ENCODE results near the gene IPCEF1.
"Not testable (repeated sequence)": the region's sequence is repeated elsewhere in the genome, so short reads cannot be mapped to it uniquely, and the experiment has no call there.

IPCEF1 gene

DNA sequence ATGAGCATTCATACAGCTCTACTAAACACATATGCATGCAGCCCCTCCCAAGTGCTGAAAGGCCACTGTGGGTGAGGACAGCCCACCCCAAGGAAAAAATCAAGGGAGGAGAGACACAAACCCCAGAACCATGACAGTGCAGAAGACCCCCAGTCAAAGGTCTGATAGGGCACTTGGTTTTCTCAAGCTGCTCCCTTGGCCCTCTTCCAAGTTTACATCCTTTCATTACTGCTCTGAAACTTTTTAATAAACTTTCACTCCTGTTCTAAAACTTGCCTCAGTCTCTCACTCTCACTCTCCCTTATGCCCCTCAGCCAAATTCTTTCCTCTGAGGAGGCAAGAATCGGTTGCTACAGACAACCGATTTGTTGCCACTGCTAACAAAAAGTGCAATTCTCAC is 24.9 kb downstream of the IPCEF1 start:
- DNase-seq (ENCODE audit: low spot score), result no peak

DNA sequence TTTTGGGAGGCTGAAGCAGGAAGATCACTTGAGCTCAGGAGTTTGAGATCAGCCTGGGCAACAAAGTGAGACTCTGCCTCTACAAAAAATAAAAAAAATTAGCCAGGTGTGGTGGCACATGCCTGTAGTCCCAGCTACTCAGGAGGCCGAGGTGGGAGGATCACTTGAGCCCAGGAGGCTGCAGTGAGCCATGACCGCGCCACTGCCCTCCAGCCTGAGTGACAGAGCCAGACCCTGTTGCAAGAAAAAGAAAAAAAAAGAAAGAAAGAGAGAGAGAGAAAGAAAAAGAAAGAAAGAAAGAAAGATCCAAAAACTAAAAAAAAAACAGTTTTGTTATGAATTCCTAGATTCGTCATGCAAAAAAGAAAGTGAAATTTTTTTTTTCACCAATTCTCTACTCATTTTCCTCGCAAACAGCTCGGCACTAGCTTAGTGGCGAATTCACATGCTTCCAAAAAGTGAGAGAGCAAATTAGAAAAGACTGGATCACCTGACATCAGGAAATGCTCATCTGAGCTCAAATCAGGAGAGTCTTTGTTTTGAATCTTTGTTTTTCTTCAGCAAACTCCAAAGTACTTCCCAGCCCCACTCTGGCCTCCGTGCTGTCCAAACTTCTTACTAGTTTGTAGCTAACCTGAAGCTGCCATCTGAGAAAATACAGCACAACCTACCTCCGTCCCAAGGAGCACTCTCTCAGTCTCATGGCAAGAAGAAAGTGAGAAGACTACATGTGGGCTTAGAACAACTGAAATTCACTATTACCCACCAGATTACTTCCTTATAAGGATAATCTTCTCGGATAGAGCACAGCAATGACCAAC is 27.0 kb downstream of the IPCEF1 start:
- no peak for DNase-seq (ENCODE audit: low spot score)

DNA sequence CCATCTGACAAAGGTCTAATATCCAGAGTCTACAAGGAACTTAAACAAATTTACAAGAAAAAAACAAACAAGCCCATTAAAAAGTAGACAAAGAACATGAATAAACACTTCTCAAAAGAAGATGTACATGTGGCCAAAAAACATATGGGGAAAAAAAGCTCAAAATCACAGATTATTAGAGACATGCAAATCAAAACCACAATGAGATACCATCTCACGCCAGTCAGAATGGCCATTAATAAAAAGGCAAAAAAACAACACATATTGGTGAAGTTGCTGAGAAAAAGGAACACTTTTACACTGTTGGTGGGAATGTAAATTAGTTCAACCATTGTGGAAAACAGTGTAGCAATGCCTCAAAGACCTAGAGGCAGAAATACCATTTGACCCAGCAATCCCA is 29.3 kb downstream of the IPCEF1 start:
- DNase-seq (ENCODE audit: low spot score), result not testable (repeated sequence)

DNA sequence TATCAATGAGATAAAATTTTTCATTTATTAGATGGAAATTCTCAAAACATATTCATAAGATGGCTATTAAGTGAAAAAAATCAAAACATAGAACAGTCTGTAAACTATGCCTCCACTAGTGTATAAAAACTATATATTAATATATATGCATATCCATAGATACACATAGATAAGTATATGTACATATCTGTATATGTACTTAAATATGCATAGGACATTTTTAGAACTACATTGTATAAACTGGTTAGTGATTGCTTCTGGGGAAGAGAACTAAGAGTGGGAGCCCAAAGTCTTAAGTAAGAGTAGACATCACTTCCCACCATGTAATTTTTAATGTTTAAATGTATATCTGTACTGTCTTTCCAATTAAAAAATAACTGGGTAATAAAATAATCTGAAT is 31.5 kb downstream of the IPCEF1 start:
- DNase-seq (ENCODE audit: low spot score), result no peak

DNA sequence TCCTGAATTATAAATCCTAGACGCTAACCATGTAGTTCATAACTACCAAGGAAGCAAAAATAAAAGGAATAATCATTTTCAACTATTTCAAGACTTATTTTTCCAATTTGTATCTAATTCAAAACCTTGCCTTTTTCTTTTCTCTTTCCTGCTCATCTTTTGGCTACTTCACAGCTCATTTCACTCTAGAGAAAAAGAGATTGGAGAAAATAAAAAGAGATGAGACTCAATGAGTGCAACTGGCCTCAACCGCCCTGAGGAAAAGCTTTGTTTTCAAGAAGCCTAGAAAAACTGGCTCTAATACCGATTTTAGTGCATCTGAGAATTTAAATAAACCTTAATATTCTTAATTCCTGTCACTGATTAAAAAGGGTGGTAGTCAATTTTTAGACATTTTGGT is 36.4 kb downstream of the IPCEF1 start:
- DNase-seq (ENCODE audit: low spot score), result no peak

DNA sequence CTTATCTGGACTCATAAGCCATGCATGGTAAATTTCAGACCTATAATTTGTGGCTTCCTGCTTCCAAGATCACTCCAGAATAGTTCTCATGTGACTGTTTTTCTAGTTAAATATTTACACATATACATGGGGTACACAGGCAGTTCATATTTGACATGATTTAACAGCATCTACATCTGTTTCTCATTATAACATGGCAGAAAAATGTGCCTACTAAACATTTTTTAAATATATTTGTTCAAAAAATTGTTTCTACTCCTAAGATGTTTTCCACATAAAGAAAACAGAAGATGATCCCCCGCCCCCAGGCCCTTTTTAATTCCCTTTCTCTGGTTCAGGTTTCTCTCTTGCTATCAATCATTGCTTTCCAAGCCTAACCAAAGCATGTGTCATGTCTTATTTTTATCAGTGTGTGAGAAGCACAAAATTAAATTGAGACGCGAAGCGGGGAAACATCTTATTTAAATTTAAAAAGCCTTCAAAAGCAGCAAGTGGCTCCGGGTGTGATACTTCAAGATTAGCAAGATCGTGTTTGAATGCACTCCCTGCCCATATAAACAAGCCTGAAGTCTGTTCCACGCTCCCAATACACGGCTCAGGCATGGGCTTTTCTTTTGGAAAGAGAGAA is 37.3 kb downstream of the IPCEF1 start:
- DNase-seq (ENCODE audit: low spot score), result no peak

DNA sequence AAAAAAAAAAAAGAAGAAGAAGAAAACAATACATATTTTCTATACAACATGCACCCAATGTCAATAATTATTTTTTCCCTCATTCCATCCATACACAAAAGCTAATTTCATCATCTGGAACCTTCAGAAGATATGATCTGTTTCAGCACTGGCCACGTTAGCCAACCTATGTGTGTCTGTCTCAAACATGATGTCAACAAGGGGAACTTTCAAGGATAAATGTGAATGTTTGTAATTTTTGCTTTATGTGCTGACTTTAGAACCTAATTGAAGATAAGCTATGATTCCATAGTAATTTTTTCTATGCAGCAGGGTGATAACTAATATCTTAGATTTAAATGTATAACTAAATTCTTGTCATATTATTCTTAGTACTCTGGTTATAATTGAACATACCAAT is 37.9 kb downstream of the IPCEF1 start:
- DNase-seq (ENCODE audit: low spot score), result no peak

DNA sequence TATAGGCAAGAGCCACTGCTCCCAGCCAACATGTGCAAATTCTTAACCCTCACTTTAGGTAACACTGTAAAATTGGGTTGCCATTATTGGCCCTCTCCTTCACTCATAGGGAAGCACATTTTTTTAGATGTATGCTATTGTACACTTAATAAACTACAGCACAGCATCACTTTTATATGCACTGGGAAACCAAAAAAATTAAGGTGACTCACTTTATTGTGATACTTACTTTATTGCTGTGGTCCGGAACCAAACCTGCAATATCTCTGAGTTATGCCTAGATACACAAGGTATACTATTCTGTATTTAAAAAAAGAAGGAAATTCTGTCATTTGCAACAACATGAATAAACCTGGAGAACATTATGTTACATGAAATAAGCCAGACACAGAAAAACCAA is 40.5 kb downstream of the IPCEF1 start:
- no peak for DNase-seq (ENCODE audit: low spot score)

DNA sequence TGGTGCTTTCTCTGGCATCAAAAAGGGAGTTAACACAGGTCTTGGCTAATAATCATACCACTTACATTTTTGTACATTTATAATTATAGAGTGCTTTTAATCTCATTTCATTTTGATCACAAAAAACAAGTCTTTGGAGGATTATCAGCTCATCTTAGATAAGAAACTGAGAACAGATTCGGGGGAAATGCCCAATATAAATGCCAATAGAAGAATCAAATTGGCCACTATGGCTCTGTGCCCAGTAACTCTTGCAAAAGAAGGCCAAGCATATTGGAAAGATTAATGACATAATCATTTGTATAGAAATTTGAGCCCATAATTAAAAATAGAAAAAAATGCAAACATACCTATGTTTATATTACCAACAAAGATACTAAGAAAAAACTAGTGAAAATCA is 42.5 kb downstream of the IPCEF1 start:
- DNase-seq (ENCODE audit: low spot score), result no peak

DNA sequence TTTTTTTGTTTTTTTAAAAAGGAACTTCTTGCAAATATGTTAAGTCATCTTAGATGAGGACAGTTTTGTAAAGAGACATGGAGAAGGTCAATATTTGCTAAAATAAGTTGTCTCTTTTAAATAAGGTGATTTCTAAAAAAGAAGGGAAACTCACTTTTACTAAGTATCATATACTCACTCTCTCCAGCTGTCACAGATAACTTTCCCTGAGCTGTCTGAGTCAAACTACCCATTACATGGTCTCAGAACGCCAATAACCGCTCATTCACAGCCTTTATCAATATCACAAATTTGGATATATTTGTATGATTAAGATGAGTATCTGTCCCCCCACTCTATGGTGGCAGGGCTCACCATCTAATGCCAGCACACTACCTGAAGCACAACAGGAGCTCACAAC is 47.6 kb downstream of the IPCEF1 start:
- no peak for DNase-seq (ENCODE audit: low spot score)

DNA sequence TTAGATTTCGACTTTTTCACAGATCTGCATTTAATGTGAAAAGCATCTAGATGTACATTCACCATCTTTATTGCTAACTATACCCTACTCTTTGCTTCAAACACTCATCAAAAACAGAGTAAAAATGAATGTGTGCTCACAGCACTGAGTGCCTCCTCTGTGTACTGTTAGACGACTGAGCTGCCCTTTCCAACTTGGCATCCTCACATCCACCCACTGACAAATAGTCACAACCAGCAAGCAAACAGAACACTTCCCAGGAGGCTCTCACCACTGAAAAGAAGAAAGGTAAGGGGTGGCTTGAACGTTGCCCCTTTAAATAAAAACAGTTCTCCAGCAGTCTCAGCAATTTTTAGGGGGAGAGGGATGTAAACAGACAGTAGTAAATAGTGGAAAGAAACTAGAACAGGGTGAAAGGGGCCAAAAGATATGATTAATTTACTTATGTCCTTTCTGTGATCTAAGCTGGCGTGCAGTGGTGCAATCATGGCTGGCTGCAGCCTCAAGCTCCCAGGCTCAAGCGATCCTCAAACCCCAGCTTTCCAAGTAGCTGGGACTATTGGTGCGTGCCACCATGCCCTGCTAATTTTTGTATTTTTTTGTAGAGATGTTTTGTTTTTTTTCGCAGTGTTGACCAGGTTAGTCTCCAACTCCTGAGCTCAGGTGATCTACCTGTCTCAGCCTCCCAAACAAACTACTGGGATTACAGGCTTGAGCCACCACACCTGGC is 48.7 kb downstream of the IPCEF1 start:
- DNase-seq (ENCODE audit: low spot score), result no peak

DNA sequence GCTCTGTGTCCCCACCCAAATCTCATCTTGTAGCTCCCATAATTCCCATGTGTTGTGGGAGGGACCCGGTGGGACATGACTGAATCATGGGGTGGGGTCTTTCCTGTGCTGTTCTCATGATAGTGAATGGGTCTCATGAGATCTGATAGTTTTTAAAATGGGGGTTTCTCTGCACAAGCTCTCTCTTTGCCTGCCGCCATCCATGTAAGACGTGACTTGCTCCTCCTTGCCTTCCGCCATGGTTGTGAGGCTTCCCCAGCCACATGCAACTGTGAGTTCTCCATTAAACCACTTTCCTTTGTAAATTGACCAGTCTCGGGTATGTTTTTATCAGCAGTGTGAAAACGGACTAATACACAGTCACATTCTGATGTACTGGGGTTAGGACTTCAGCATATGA is 49.5 kb downstream of the IPCEF1 start:
- DNase-seq (ENCODE audit: low spot score), result not testable (repeated sequence)

DNA sequence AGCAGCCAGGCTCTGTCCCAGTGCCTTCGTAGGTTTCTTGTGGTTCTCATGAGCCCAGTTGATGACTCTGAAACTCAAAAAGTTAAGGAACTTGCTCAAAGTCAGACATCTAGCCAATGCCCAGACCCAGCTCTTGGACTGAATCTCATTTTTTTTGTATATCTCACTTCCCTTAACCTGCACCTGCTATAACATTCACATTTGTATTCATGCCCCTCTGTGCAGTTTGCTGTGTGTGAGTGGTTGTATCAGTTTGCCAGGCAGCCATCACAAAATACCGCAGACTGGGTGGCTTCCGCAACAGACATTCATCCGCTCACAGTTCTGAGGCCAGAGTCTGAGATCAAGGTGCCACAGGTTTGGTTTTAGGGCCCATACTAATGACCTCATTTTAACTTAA is 49.9 kb downstream of the IPCEF1 start:
- DNase-seq (ENCODE audit: low spot score), result no peak

DNA sequence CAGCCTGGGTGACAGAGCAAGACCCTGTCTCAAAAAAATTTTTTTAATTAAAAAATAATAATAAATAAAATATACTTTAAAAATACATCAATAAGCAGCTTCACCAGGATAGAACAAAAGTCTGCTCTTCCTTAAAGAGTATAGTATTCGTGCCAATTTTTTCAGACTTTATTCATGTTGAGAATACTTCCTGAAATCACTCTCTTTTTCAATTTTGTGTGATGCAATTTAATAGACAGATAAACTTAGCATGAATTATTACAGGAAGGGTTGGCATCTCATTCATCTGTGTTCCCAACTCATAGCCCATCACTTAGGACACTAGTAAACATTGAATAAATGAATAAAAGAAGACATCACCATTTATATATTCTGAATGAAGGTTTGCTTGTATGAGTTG is 52.4 kb downstream of the IPCEF1 start:
- DNase-seq (ENCODE audit: low spot score), result no peak

DNA sequence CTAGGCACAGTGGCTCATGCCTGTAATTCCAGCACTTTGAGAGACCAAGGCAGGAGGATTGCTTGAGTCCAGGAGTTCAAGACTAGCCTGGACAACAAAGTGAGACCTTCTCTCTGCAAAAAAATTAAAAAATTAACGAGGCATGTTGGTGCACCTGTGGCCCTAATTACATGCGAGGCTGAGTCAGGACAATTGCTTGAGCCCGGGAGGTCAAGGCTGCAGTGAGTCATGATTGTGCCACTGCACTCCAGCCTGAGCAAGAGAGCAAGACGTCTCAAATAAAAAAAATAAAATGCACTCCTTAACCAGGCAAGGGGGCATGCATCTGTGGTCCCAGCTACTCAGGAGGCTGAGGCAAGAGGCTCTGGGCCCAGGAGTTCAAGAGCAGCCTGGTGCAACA is 53.0 kb downstream of the IPCEF1 start:
- DNase-seq (ENCODE audit: low spot score), result not testable (repeated sequence)

DNA sequence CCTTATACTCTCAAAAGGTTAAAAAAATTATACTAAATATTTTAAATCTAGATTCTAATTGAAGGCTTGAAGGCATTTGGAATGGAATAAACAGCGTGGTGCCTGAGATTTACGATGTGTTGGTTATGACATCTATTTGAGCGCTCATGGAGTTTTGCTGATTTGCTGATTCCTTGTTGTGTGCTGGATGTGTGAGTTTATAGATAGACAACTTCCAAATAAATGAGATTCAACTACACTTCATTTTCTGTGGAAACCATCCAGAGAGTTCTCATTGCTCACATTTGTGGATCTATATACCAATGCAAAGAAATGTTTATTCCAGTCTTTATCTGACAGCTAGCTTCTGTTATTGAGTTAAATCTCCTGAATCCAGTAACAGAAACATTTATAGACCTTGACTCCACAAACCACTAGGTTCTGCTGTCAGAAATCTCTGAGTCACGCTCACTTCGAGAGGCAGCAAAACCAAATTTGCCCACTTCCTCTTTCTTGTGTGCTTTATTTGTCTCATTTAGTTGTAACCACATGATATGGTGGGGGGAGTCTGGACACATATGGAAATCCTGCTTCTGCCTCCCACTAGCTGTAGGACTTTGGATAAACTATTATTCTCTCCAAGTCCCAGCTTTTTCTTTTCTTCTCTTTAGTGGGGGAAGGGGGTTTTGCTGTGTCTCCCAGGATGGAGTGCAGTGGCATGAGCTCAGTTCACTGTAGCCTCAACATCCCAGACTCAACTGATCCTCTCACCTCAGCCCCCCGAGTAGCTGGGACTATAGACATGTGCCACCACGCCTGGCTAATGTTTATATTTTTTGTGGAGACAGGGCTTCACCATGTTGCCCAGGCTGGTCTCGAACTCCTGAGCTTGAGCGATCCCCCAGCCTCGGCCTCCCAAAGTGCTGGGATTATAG is 54.5 kb downstream of the IPCEF1 start:
- DNase-seq (ENCODE audit: low spot score), result peak; percentile 39

DNA sequence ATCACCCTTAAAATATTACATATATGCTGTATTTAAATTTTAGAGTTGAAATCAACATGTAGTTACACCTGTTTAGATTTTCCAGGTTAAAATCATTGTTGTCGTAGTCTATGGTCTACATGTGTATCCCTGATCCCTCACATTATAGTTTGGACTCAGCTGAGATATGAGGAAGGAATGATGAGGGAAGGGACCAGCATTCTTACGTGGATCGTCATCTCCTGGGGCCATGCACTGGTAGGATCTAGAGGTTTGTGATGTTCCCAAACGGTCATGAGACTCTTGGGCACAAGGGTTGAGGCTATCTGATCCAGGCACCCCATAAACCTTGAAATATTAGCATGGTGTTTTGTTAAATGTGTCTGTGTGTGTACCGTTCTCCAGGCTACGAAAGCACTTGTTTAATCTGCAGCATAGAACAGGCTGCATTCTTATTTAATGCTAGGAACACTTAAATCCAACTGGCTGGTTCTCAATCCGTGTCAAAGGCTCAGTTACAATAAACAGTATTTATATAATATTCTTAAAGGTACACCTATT is 55.4 kb downstream of the IPCEF1 start:
- no peak for DNase-seq (ENCODE audit: low spot score)

DNA sequence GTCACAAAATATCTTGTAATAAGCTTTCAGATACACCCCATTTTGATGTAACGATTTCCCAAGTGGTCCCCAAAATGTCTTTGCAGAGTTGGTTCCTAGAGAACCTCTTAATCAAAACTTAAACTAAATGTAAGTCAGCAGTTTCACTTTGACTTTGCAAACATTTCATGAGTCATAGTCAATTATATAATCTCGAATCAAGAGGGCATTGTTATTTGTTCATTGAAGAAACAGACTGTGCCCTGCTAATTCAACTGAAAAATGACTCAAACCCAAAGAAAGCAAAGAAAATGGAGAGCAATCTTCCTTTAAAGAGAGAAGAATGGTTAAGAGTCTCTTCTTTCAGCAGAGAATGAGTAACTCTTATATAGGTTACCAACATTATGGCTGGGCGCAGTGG is 58.3 kb downstream of the IPCEF1 start:
- DNase-seq (ENCODE audit: low spot score), result peak; percentile 1

DNA sequence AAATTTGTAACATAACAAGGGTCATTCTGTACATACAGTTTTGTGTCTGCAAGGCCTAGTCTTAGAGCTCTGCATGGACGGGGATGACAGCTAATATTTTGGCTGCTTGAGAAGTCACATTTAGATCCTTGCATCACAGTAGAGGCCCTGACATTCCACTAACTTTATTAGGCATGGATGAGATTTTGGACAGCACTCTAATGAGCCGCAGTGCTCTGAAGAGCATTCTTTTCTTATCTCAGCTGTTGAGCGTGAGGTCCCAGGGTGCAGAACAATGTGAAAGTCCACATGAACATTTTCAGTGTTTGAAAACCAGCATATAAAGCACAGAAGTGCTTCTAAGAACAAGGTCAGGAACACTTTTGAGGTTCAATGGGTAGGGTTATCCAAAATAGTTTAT is 58.9 kb downstream of the IPCEF1 start:
- no peak for DNase-seq (ENCODE audit: low spot score)

DNA sequence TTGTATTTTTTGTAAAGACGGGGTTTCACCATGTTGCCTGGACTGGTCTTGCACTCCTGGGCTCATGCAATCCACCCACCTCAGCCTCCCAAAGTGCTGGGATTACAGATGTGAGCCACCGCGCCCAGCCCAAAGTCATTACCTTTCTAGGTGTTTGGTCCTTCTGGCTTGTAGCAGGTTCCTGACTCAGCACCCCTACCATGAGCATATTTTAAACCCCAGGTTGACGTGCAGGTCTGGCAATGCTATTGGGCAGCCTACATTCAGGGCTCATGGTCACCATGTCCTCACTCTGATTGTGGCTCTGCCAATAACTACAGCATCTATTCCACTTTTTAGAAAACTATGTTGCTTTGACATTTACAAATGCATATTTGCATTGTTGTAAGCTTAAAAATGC is 59.4 kb downstream of the IPCEF1 start:
- DNase-seq (ENCODE audit: low spot score), result no peak

DNA sequence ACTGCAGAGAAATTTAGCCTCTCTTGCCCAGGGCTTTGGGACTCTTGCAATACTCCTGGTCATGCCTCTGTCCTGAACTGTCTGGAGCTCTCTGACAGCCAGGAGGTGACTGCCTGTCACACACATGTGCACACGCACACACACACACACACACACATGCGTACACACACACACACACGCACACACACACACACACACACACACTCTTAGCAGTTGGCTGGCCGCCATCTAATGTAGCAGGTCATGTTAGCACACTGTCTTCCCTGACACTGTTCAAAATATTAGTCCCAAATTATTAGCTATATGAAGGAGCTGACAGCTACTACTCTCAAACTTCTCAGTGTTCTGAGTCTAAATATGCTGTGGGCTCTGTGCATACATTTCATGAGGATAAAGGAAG is 60.9 kb downstream of the IPCEF1 start:
- no peak for DNase-seq (ENCODE audit: low spot score)
